Measurements from ENCODE around the gene PLXNA3. TPM values are rescaled to one million over a fixed set of nuclear protein-coding genes. Genes with fewer than 3 reads are reported as not detected.

PLXNA3 gene
- total RNA-seq, 1 experiment from 2014 or later = 36.3 TPM

DNA sequence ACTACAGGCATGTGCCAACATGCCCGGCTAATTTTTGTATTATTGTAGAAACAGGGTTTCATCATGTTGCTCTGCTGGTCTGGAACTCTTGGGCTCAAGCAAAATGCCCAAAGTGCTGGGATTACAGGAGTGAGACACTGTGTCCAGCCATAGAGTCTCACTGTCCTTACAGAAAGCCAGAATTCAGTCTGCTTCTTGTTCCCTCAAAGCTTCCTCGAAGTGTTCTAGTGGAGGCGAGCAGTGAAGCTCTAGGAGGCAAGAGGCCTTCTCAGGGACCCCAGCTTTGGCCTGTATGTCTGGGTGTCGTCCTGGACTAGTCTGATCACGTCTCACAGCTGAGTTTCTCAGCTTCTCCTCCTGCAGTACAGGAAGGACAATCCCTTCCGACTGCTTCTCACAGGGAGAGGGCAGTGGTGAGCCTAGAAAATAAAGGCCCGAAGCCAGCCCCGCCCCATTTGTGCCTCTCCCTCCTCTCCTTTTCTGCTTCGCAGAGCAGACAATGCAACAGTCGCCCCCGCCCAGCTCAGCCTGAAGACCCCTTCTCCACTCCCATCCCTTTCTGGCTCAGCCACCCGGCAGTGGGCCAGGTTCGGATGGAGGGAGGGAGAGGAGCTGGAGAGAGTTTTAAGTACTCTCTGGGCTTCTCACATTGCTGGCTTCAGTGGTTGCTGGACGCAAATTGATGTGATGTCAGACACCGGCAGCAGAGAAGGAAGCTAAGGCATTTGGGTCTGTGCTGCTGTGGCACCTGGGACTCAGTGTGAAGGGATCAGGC is 69.0 kb downstream of the PLXNA3 start:
- Mint-ChIP-seq H3K27ac (peak overlapping the region in 2 of 3 experiments; percentile 58 to 64; a peak in 2 of 7 replicates), H3K36me3 (ENCODE audit: insufficient read depth in 1 of 3, low read depth in 3 of 3) (peaks cover 3 to 17% (median 11%) of the 10 kb centered on the region in 3 experiments; a peak in 6 of 7 replicates), H3K4me3 (peak overlapping the region; percentile 41 to 68; a peak in 4 of 5 replicates), H3K9me3 (peaks cover 64 to 66% of the 10 kb centered on the region in 2 experiments), H3K4me1 (peaks cover 3 to 4% of the 10 kb centered on the region in 2 experiments; a peak in 3 of 4 replicates), H3K27me3 (ENCODE audit: low read depth) (peaks cover 49% of the 10 kb centered on the region)
- Histone ChIP-seq H3K4me1 (ENCODE audit: insufficient read depth, low read length) (no peaks in the 10 kb centered on the region), H4K8ac (replicated peaks; ENCODE audit: insufficient read length, low read depth, low read length) (no peak overlapping the region), H3K9ac (ENCODE audit: extremely low read depth, insufficient read length, low read length) (peak overlapping the region; percentile 54), H3K27ac (ENCODE audit: insufficient read length, low read depth, low read length) (no peak overlapping the region), H3K79me1 (ENCODE audit: insufficient read depth, low read depth, low read length, poor library complexity, severe bottlenecking) (no peaks in the 10 kb centered on the region), H3K18ac (ENCODE audit: insufficient read length, low read depth, low read length) (no peak overlapping the region), H3K4me2 (ENCODE audit: insufficient read depth, insufficient read length, low read length) (no peak overlapping the region), H2BK120ac (ENCODE audit: low read depth, low read length, poor library complexity, severe bottlenecking) (no peak overlapping the region), H2BK15ac (ENCODE audit: low read depth, low read length) (no peak overlapping the region), H3K4ac (ENCODE audit: low read depth, low read length) (no peak overlapping the region), H4K5ac (ENCODE audit: insufficient read length, low read depth, low read length) (no peak overlapping the region), H3K23me2 (ENCODE audit: insufficient read length, low read depth, low read length, poor library complexity, severe bottlenecking) (peaks cover 3% of the 10 kb centered on the region), H4K20me1 (ENCODE audit: control insufficient read depth, insufficient read depth, insufficient read length) (no peaks in the 10 kb centered on the region), H3K23ac (ENCODE audit: insufficient read length, low read depth, low read length) (no peak overlapping the region), H4K91ac (ENCODE audit: insufficient read length, low read depth, low read length) (no peak overlapping the region), H3K56ac (ENCODE audit: insufficient read length, low read depth, low read length) (no peak overlapping the region), H3K9me3 (ENCODE audit: control insufficient read depth, low read depth, low read length) (peaks cover 14% of the 10 kb centered on the region), H2BK12ac (ENCODE audit: insufficient read length, low read depth, low read length) (no peak overlapping the region), H2BK5ac (ENCODE audit: insufficient read length, low read length) (no peak overlapping the region), H2AFZ (ENCODE audit: low read length) (no peak overlapping the region), H2AK5ac (ENCODE audit: insufficient read length, low read length) (no peak overlapping the region), H3K27me3 (ENCODE audit: insufficient read depth, low read length) (no peaks in the 10 kb centered on the region), H2BK20ac (ENCODE audit: low read depth, low read length, poor library complexity, severe bottlenecking) (no peak overlapping the region), H3T11ph (ENCODE audit: low read length) (no peak overlapping the region), H3K14ac (ENCODE audit: insufficient read depth, low read length) (no peak overlapping the region), H3K79me2 (ENCODE audit: insufficient read depth, low read length) (no peaks in the 10 kb centered on the region)
- TF ChIP-seq, protein P1, sequence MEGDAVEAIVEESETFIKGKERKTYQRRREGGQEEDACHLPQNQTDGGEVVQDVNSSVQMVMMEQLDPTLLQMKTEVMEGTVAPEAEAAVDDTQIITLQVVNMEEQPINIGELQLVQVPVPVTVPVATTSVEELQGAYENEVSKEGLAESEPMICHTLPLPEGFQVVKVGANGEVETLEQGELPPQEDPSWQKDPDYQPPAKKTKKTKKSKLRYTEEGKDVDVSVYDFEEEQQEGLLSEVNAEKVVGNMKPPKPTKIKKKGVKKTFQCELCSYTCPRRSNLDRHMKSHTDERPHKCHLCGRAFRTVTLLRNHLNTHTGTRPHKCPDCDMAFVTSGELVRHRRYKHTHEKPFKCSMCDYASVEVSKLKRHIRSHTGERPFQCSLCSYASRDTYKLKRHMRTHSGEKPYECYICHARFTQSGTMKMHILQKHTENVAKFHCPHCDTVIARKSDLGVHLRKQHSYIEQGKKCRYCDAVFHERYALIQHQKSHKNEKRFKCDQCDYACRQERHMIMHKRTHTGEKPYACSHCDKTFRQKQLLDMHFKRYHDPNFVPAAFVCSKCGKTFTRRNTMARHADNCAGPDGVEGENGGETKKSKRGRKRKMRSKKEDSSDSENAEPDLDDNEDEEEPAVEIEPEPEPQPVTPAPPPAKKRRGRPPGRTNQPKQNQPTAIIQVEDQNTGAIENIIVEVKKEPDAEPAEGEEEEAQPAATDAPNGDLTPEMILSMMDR (conservative IDR thresholded peaks at IDR 0.05) = peak; percentile 55; the same call in 2 of the 3 replicates
- no CpG with 5 or more reads among the region's 15 CpGs for WGBS (ENCODE audit: extremely low coverage, insufficient read length, low lambda C conversion rate)
- DNase-seq = peak; percentile 83

Small RNAs within 50 kb of the gene (microRNA-seq; reads per million reads assigned to microRNA genes)
- gene MIR6858 (ENCODE audit: borderline microRNAs expressed) = not detected

Other genes starting within 250 kb of the PLXNA3 start
- gene OPN1MW2, start 238.5 kb upstream of the PLXNA3 start, total RNA-seq (2021) = not detected in 2 replicates
- not detected in 2 replicates for gene OPN1MW3, start 200.7 kb upstream of the PLXNA3 start, total RNA-seq (2021)
- gene TEX28, start 163.2 kb upstream of the PLXNA3 start, total RNA-seq (2021) = not detected in 2 replicates
- not detected in 2 replicates for gene TKTL1, start 162.5 kb upstream of the PLXNA3 start, total RNA-seq (2021)
- gene FLNA, start 83.6 kb upstream of the PLXNA3 start, total RNA-seq (2021) = 946 and 957 TPM in 2 replicates
- 113 and 115 TPM in 2 replicates for gene EMD, start 79.0 kb upstream of the PLXNA3 start, total RNA-seq (2021)
- gene RPL10, start 59.9 kb upstream of the PLXNA3 start, total RNA-seq (2021) = 2,110 and 2,124 TPM in 2 replicates
- 14.2 and 14.5 TPM in 2 replicates for gene DNASE1L1, start 49.0 kb upstream of the PLXNA3 start, total RNA-seq (2021)
- 24.7 and 25.5 TPM in 2 replicates for gene TAFAZZIN, start 46.7 kb upstream of the PLXNA3 start, total RNA-seq (2021)
- gene ATP6AP1, start 29.6 kb upstream of the PLXNA3 start, total RNA-seq (2021) = 45.6 and 49.2 TPM in 2 replicates
- gene GDI1, start 21.1 kb upstream of the PLXNA3 start, total RNA-seq (2021) = 111 and 112 TPM in 2 replicates
- 56.7 and 57.4 TPM in 2 replicates for gene FAM50A, start 14.1 kb upstream of the PLXNA3 start, total RNA-seq (2021)
- gene LAGE3, start 21.0 kb downstream of the PLXNA3 start, total RNA-seq (2021) = 32.1 and 32.5 TPM in 2 replicates
- 30.9 and 35.4 TPM in 2 replicates for gene UBL4A, start 28.3 kb downstream of the PLXNA3 start, total RNA-seq (2021)
- 8.8 and 9.4 TPM in 2 replicates for gene SLC10A3, start 32.3 kb downstream of the PLXNA3 start, total RNA-seq (2021)
- 21.0 and 22.8 TPM in 2 replicates for gene FAM3A, start 58.0 kb downstream of the PLXNA3 start, total RNA-seq (2021)
- gene G6PD, start 88.6 kb downstream of the PLXNA3 start, total RNA-seq (2021) = 68.7 and 70.5 TPM in 2 replicates
- gene IKBKG, start 89.3 kb downstream of the PLXNA3 start, total RNA-seq (2021) = 16.2 and 17.8 TPM in 2 replicates
- not detected in 2 replicates for gene CTAG1A, start 126.9 kb downstream of the PLXNA3 start, total RNA-seq (2021)
- not detected in 2 replicates for gene CTAG1B, start 161.0 kb downstream of the PLXNA3 start, total RNA-seq (2021)
- gene CTAG2, start 195.3 kb downstream of the PLXNA3 start, total RNA-seq (2021) = not detected in 2 replicates